Calu3 (cell line): Measurements from ENCODE around the gene GRK6. TPM values are rescaled to one million over a fixed set of nuclear protein-coding genes. Genes with fewer than 3 reads are reported as not detected.

Source experiments
- BruUV-seq: library from RNA; stranded (reverse); fragments of 400-500 nt; replicated peaks from 2 replicates; lab custom pipeline; 2021; lab: Mats Ljungman, UMichigan
- CTCF ChIA-PET: fragments of 300-600 bp; sonication (Branson Sonifier 250); formaldehyde crosslinking; loops from one replicate; lab custom pipeline; 2022; ENCODE audit warnings: antibody characterized with exemption; lab: Charles Lee
- DNase-seq: peaks from one replicate; pipeline ENCODE4 v3.0.0; 2022
- H3K27ac Mint-ChIP-seq: one replicate; pipeline ENCODE4 v1.8.0; 2022; ENCODE audit warnings: mixed read lengths; ENCODE audit not compliant: unreplicated experiment
- H3K27me3 Mint-ChIP-seq: one replicate; pipeline ENCODE4 v1.8.0; 2022; ENCODE audit warnings: mixed read lengths; ENCODE audit not compliant: unreplicated experiment
- H3K36me3 Mint-ChIP-seq: one replicate; pipeline ENCODE4 v1.8.0; 2022; ENCODE audit warnings: mild to moderate bottlenecking, moderate library complexity, mixed read lengths; ENCODE audit not compliant: insufficient read depth, unreplicated experiment
- H3K4me1 Mint-ChIP-seq: one replicate; pipeline ENCODE4 v1.8.0; 2022; ENCODE audit warnings: mild to moderate bottlenecking, low read depth, mixed read lengths; ENCODE audit not compliant: unreplicated experiment
- H3K4me3 Mint-ChIP-seq: one replicate; pipeline ENCODE4 v1.8.0; 2022; ENCODE audit warnings: mild to moderate bottlenecking, low read depth, moderate library complexity, mixed read lengths; ENCODE audit not compliant: unreplicated experiment
- H3K9me3 Mint-ChIP-seq: one replicate; pipeline ENCODE4 v1.8.0; 2022; ENCODE audit warnings: low read depth, mixed read lengths; ENCODE audit not compliant: unreplicated experiment
- CTCF ChIP-seq: fragments of 200-600 bp; IDR thresholded peaks from one replicate; pipeline ENCODE4 v1.8.0; 2022; ENCODE audit warnings: antibody characterized with exemption; ENCODE audit not compliant: unreplicated experiment
- intact Hi-C: fragments of 100-400 bp; cut with micrococcal nuclease; formaldehyde crosslinking; loops from one replicate; pipeline ENCODE4 v1.10.0; 2022; ENCODE audit not compliant: unreplicated experiment
- total RNA-seq: library from RNA; stranded (reverse); gene quantifications from 2 replicates; pipeline ENCODE4 v1.2.3, GENCODE V29; 2022

The GRK6 gene
- total RNA-seq, 1 experiment from 2014 or later, result 72.6 TPM

DNA sequence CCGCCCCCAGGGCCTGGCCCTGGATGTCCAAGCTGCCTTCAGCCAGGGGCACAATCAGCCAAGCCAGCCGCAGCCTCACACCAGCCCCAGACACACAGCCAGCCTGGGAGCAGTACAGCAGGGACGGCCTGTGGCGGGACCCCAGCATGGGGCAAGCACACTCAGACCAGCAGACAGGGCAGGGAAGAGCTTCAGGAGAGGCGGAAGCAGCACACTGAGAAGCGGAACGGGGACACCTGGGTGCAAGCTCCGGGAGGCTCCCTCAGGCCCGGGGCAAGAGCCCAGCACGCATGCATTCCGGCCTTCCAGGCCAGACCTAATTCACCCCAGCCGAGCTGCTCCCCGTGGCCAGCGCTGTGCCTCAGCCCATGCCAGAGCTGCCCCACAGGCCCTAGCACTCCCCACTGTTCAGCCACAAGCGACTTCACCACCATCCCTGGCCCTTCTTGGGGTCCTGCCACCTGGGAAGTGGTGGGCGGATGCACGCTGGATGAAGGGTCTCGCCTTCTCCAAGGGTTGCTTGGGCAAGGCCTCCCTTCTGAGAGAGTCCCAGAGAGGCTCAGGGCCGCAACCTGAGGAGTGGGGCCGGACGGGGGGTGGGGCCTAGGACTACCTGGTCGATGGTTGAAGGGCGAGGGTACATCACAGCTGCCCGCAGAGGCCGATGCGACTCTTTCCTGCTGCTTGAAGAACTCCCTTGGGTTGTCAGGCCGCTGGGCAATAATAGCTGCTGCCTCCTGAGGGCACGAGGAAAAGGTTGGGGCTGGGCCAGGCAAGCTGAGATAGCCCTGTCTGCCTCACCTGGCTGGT, 33.5 kb downstream of the GRK6 start:
- H3K9me3 Mint-ChIP-seq, result no peaks in the 10 kb centered on the region
- no peak overlapping the region for H3K27ac Mint-ChIP-seq
- no peaks in the 10 kb centered on the region for H3K27me3 Mint-ChIP-seq
- intact Hi-C loops, result loop anchor here (10.0 kb wide), 1 partner anchor 345 kb away; no protein-coding TSS in a partner anchor
- no peak for DNase-seq
- H3K36me3 Mint-ChIP-seq, result peaks cover 94% of the 10 kb centered on the region
- peaks cover 12% of the 10 kb centered on the region for H3K4me1 Mint-ChIP-seq
- TF ChIP-seq CTCF, result no peak
- BruUV-seq, result no TSS peak
- no peak overlapping the region for H3K4me3 Mint-ChIP-seq
- CTCF ChIA-PET, result no interaction called here

DNA sequence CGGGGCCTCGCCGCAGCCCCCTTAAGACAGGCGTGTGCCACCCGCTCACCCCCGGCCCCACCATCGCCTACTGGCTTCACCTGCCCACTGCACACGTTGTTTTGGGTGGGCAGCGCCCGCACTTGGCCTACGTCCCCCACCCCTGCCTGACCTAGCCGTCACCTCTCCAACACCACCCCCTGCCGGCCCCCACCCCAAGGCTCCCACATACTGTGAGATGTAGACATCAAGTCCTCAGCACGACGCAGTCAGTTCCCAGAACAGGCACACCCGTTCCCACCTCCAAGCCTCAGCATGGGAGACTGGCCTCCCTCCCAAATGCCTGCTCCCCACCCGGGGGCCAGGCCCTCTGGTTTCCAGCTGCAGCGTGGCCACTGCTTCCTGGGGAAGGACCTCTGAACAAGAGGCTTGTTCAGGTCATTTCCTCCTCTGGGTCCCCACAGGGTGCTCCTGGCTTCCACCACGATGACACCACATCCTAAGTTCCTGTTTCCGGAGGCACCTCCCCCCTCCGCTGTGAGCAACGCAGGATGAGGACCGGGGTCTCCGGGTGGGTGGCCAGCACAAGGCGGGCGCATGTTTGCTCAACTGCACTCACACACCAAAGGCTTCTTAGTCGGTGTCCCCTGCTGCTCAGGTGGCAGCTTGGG, 35.7 kb downstream of the GRK6 start:
- Mint-ChIP-seq H3K4me3 (no peak overlapping the region), H3K27ac (no peak overlapping the region), H3K9me3 (no peaks in the 10 kb centered on the region), H3K27me3 (no peaks in the 10 kb centered on the region), H3K4me1 (peaks cover under 1% of the 10 kb centered on the region), H3K36me3 (peaks cover 93% of the 10 kb centered on the region)
- intact Hi-C loops, result no loop called here
- no peak for TF ChIP-seq CTCF
- CTCF ChIA-PET, result no interaction called here
- no peak for DNase-seq
- BruUV-seq, result no TSS peak

GRCh38 chr5:177465044-177465443, 38.6 kb downstream of the GRK6 start:
- H3K36me3 Mint-ChIP-seq, result peaks cover 88% of the 10 kb centered on the region
- CTCF ChIA-PET, result interaction anchor here (0.7 kb wide), 1 partner anchor 39 kb away, joined by 3 read pairs; no protein-coding TSS in a partner anchor
- no TSS peak for BruUV-seq
- no peak overlapping the region for H3K4me3 Mint-ChIP-seq
- no peaks in the 10 kb centered on the region for H3K9me3 Mint-ChIP-seq
- no peak overlapping the region for H3K27ac Mint-ChIP-seq
- TF ChIP-seq CTCF, result no peak
- DNase-seq, result no peak
- H3K27me3 Mint-ChIP-seq, result no peaks in the 10 kb centered on the region
- peaks cover 10% of the 10 kb centered on the region for H3K4me1 Mint-ChIP-seq
- intact Hi-C loops, result no loop called here

GRCh38 chr5:177466861-177467260, 40.4 kb downstream of the GRK6 start:
- Mint-ChIP-seq H3K4me1 (peaks cover 26% of the 10 kb centered on the region), H3K9me3 (no peaks in the 10 kb centered on the region), H3K27ac (no peak overlapping the region), H3K4me3 (no peak overlapping the region), H3K27me3 (no peaks in the 10 kb centered on the region), H3K36me3 (peaks cover 90% of the 10 kb centered on the region)
- intact Hi-C loops, result no loop called here
- DNase-seq, result no peak
- CTCF ChIA-PET, result interaction anchor here (0.7 kb wide), 1 partner anchor 30 kb away, joined by 4 read pairs; no protein-coding TSS in a partner anchor
- TF ChIP-seq CTCF, result no peak
- BruUV-seq, result no TSS peak
